ENCODE measurements around the gene OR56A4. TPM values are rescaled to one million over a fixed set of nuclear protein-coding genes. Genes with fewer than 3 reads are reported as not detected.

OR56A4 gene
- total RNA-seq, 2 experiments from 2014 or later: not detected

Other genes with a start within 250 kb of the OR56A4 start
- gene OR52N5, start 223.6 kb downstream of the OR56A4 start, total RNA-seq: not detected
- not detected for gene OR52N1, start 215.7 kb downstream of the OR56A4 start, total RNA-seq
- gene OR52N2, start 198.0 kb downstream of the OR56A4 start, total RNA-seq: not detected
- not detected for gene OR52E6, start 165.0 kb downstream of the OR56A4 start, total RNA-seq
- gene OR52E8, start 149.3 kb downstream of the OR56A4 start, total RNA-seq: not detected
- gene OR52E4, start 126.3 kb downstream of the OR56A4 start, total RNA-seq: not detected
- not detected for gene OR52E5, start 113.7 kb downstream of the OR56A4 start, total RNA-seq
- gene OR56A3, start 64.7 kb downstream of the OR56A4 start, total RNA-seq: not detected
- not detected for gene OR56A5, start 38.5 kb downstream of the OR56A4 start, total RNA-seq
- not detected for gene OR52L1, start 20.0 kb downstream of the OR56A4 start, total RNA-seq
- gene OR56A1, start 23.8 kb upstream of the OR56A4 start, total RNA-seq: not detected
- not detected for gene OR56B4, start 100.7 kb upstream of the OR56A4 start, total RNA-seq
- not detected for gene OR52B2, start 163.4 kb upstream of the OR56A4 start, total RNA-seq
- not detected for gene OR52W1, start 192.3 kb upstream of the OR56A4 start, total RNA-seq
- not detected for gene C11orf42, start 198.6 kb upstream of the OR56A4 start, total RNA-seq
- gene FHIP1B, start 227.7 kb upstream of the OR56A4 start, total RNA-seq: 10 to 100 TPM; 22.2 to 24.5 TPM
- under 1 TPM in 1 of 2 experiments, not detected in 1; 0.17 TPM for gene CNGA4, start 232.1 kb upstream of the OR56A4 start, total RNA-seq

All from activated CD4-positive, alpha-beta T cell treated with anti-CD3 and anti-CD28 coated beads, Interleukin-2, amount 10 ng/mL, durations not matched to agents 7 days and 5 days (primary cell).